Mononuclear cell (primary cell): ENCODE measurements around the gene ACSF3. TPM values are rescaled to one million over a fixed set of nuclear protein-coding genes. Genes with fewer than 3 reads are reported as not detected.
"Not testable (repeated sequence)": the region's sequence is repeated elsewhere in the genome, so short reads cannot be mapped to it uniquely, and the experiment has no call there.

ENCODE experiments used
- H3K27me3 ChIP-seq: 2 replicates; pipeline ENCODE4 v1.6.0; 2011; ENCODE audit warnings: low read length, control low read depth; ENCODE audit not compliant: insufficient read depth
- H3K4me1 ChIP-seq: 2 replicates; pipeline ENCODE4 v1.5.1; 2011; ENCODE audit warnings: mild to moderate bottlenecking, low read length, control low read depth; ENCODE audit not compliant: insufficient read depth
- H3K4me3 ChIP-seq: 2 replicates; pipeline ENCODE4 v1.5.1; 2011; ENCODE audit warnings: mild to moderate bottlenecking, low read length, moderate library complexity
- H3K9me3 ChIP-seq: 2 replicates; pipeline ENCODE4 v1.5.1; 2011; ENCODE audit warnings: low read depth, mild to moderate bottlenecking, control low read depth, low read length
- total RNA-seq: library from RNA; depleted of rRNA; stranded (reverse); fragments of >200 nt; gene quantifications from one replicate; pipeline ENCODE4 v1.2.3, GENCODE V29; 2012

ACSF3 gene
- total RNA-seq, 1 donor = 20.9 TPM

- Histone ChIP-seq H3K27me3 (no peaks in the 10 kb centered on the region), H3K4me3 (no peak overlapping the region), H3K9me3 (no peaks in the 10 kb centered on the region), H3K4me1 (peaks cover 22% of the 10 kb centered on the region)
Observed at GRCh38 chr16:89090669-89091426, 2.8 kb upstream of the ACSF3 start.

- H3K4me3 ChIP-seq = no peak overlapping the region
- H3K27me3 ChIP-seq = no peaks in the 10 kb centered on the region
- no peaks in the 10 kb centered on the region for H3K9me3 ChIP-seq
- H3K4me1 ChIP-seq = peaks cover 34% of the 10 kb centered on the region
Observed at GRCh38 chr16:89092013-89092412, 1.6 kb upstream of the ACSF3 start.

GRCh38 chr16:89093252-89093601, 425 bp upstream of the ACSF3 start:
- not testable (repeated sequence) for H3K27me3 ChIP-seq, H3K9me3 ChIP-seq
- Histone ChIP-seq H3K4me3 (peak overlapping the region; percentile 72), H3K4me1 (peaks cover 46% of the 10 kb centered on the region)

DNA sequence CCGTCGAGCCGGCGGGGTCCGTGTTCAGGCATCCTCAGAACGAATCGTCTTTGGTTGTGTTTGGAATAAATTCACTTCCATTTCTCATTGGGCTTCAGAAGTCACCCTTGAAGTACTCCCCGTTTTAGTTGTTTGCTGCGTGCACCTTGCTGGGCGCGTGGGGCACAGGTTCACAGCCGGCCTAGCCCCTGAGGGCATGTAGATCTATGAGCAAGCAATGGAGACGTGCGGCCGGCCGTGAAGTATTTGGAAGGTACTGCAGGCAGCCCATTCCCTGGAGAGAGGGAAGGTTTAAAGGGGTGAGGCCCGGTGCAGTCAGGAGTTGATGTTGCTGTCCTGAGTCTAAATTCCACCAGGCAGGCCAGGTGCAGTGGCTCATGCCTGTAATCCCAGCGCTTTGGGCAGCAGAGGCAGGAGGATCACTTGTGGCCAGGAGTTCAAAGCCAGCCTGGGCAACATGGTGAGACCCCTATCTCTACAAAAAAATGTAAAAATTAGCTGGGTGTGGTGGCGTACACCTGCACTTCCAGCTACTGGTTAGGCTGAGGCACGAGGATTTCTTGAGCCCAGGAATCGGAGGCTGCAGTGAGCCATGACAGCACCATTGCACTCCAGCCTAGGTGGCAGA, 714 bp downstream of the ACSF3 start:
- H3K9me3 ChIP-seq = no peaks in the 10 kb centered on the region
- no peaks in the 10 kb centered on the region for H3K27me3 ChIP-seq
- H3K4me1 ChIP-seq = peaks cover 57% of the 10 kb centered on the region
- H3K4me3 ChIP-seq = peak overlapping the region; percentile 72

GRCh38 chr16:89094880-89095258, 1.2 kb downstream of the ACSF3 start:
- H3K4me1 ChIP-seq = peaks cover 62% of the 10 kb centered on the region
- no peak overlapping the region for H3K4me3 ChIP-seq

GRCh38 chr16:89095491-89095951, 1.9 kb downstream of the ACSF3 start:
- Histone ChIP-seq H3K9me3 (no peaks in the 10 kb centered on the region), H3K27me3 (no peaks in the 10 kb centered on the region), H3K4me1 (peaks cover 69% of the 10 kb centered on the region), H3K4me3 (no peak overlapping the region)

More at GRCh38 chr16:89094880-89095258, 1.2 kb downstream of the ACSF3 start:
- Histone ChIP-seq H3K27me3 (no peaks in the 10 kb centered on the region), H3K9me3 (no peaks in the 10 kb centered on the region)

DNA sequence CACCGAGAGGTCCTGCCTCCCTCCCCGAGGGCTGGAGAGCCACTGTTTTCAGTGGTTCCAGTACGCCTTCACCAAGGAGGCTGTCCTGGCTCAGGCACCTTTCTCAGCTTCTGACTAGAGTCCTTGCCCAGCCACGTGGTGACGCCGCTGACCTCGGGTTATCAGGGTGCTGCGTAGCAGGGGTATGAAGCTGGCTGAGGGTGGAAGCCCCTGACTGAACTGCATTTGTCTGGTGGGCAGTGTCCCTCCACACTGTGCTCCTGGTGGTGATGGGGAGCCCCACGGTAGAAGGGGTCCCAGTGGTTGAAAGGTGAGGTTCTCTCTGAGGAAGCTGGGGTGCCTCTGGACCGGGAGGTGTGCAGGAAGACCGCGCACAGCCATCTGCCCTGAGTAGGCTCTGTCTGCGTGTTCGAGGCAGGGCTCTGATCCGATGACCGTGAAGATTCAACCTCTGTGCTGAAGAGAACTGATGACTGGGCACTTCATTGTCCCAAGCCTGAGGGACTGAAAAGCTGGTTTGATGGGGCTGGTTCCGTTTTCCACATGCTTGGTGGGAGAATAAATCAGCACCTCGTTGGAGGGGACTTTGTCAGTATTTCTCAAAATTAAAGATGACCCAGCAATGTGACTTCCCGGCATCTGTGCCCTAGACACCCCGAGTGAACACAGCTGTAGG, 2.5 kb downstream of the ACSF3 start:
- Histone ChIP-seq H3K4me1 (peaks cover 71% of the 10 kb centered on the region), H3K27me3 (no peaks in the 10 kb centered on the region), H3K9me3 (no peaks in the 10 kb centered on the region), H3K4me3 (no peak overlapping the region)

DNA sequence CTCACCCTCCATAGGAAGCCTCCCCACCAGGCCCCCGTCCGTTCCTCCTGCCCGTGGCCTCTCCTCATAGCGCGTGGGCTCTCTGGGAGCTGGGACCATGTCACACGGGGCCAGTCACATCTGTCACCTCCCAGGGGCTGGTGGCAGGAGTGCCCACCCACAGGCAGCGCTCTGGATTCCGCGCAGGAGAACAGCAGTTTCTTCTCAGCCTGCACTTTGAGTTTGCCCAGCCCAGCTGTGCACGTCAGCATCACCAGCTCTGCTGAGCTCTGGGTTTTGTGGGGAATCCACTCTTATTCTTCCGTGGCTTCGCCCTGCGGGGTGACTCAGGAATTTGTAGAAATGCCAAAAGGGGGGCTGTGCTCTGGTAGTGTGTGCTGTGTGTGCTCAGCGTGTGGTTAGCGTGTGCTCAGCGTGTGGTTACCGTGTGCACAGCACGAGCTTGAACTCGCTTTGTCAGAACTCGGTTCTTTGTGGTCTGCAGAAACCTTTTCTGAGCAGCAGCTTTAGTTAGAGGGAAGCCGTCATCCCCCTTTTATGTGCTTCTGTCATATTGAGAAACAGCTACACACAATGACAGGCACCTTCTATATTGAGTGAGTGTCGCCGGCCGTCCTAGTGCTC, 3.2 kb downstream of the ACSF3 start:
- Histone ChIP-seq H3K4me1 (peaks cover 72% of the 10 kb centered on the region), H3K4me3 (no peak overlapping the region), H3K9me3 (no peaks in the 10 kb centered on the region), H3K27me3 (no peaks in the 10 kb centered on the region)

GRCh38 chr16:89097392-89097772, 3.7 kb downstream of the ACSF3 start:
- peaks cover 75% of the 10 kb centered on the region for H3K4me1 ChIP-seq
- no peak overlapping the region for H3K4me3 ChIP-seq
- no peaks in the 10 kb centered on the region for H3K9me3 ChIP-seq
- no peaks in the 10 kb centered on the region for H3K27me3 ChIP-seq

GRCh38 chr16:89098767-89099430, 5.2 kb downstream of the ACSF3 start:
- H3K9me3 ChIP-seq = no peaks in the 10 kb centered on the region
- H3K4me1 ChIP-seq = peaks cover 70% of the 10 kb centered on the region
- no peak overlapping the region for H3K4me3 ChIP-seq
- no peaks in the 10 kb centered on the region for H3K27me3 ChIP-seq

DNA sequence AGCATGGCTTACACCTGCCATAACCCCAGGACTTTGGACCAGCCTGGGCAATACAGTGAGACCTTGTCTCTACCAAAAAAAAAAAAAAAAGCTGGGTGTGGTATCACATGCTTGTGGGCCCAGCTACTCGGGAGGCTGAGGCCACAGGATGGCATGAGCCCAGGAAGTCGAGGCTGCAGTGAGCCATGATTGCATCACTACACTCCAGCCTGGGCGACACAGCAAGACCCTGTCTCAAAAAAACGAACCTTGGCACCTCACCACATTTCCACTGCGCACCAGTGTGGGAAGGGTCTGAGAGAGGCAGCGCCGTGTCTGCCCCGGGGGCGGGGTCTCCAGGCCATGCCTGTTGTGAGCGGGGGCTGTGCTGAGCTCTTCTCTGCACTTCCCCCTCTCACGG, 6.3 kb downstream of the ACSF3 start:
- Histone ChIP-seq H3K9me3 (no peaks in the 10 kb centered on the region), H3K27me3 (no peaks in the 10 kb centered on the region), H3K4me1 (peaks cover 62% of the 10 kb centered on the region), H3K4me3 (no peak overlapping the region)

DNA sequence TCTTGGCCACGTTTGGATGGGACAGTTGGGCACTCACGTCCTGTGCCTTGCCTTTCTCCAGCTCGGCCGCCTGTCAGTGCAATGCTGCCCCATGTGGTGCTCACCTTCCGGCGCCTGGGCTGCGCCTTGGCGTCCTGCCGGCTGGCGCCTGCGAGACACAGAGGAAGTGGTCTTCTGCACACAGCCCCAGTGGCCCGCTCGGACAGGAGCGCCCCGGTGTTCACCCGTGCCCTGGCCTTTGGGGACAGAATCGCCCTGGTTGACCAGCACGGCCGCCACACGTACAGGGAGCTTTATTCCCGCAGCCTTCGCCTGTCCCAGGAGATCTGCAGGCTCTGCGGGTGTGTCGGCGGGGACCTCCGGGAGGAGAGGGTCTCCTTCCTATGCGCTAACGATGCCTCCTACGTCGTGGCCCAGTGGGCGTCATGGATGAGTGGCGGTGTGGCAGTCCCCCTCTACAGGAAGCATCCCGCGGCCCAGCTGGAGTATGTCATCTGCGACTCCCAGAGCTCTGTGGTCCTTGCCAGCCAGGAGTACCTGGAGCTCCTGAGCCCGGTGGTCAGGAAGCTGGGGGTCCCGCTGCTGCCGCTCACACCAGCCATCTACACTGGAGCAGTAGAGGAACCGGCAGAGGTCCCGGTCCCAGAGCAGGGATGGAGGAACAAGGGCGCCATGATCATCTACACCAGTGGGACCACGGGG, 7.1 kb downstream of the ACSF3 start:
- H3K4me3 ChIP-seq = no peak overlapping the region
- H3K27me3 ChIP-seq = no peaks in the 10 kb centered on the region
- H3K9me3 ChIP-seq = no peaks in the 10 kb centered on the region
- peaks cover 54% of the 10 kb centered on the region for H3K4me1 ChIP-seq

DNA sequence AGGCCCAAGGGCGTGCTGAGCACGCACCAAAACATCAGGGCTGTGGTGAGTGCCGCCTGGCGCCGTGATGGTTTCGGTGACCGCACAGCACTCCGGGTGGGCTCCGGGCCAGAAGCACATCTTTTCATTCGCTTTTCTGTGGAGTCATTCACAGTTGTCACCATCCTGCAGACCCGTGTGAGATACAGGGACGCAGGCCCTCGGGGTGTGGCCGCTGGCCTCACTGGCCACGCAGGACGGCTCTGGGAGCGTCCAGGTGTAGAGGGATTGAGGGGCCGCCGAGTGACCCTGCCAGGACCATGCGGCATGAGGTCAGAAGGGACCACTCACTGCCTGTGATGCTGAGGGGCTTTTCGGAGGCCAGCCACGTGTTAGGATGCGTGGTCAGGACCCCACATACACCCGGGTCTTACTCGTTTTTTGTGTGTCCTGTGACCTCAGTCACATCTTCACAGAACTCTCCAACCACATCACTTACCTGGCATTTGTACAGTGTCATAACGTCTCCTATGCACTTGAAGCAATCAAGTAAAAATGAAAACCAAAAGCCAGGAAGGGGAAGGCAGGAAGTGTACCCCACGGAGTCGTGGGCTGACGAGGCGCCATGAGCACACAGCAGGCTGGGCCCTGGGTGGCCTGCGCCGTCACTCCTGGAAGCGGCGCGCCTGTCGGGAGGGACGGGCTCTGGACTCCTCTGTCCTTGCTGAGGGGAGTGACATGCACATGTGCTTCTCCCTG, 7.8 kb downstream of the ACSF3 start:
- H3K4me3 ChIP-seq = no peak overlapping the region
- H3K27me3 ChIP-seq = no peaks in the 10 kb centered on the region
- no peaks in the 10 kb centered on the region for H3K9me3 ChIP-seq
- peaks cover 47% of the 10 kb centered on the region for H3K4me1 ChIP-seq

DNA sequence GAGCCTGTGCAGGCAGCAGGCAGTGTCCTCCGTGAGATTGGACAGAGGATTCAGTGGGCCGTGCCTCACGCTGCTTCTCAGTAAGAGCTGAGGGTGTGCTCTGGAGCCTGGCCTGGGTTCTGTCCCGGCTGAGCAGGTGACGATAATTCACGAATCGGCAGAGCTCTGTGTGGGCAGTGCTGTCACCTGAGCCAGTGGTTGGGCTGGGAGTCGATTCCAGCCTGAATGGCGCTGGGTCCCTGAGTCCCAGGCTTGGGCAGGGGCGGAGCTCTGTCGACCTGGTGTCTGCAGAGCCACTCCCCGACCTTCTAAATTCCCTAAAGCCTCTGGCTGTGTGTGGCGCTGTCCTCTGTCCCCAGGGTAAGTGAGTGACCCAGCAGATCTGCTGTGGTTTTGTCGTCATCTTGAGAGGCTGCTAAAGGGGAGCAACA, 8.4 kb downstream of the ACSF3 start:
- Histone ChIP-seq H3K4me1 (peaks cover 41% of the 10 kb centered on the region), H3K4me3 (no peak overlapping the region), H3K9me3 (no peaks in the 10 kb centered on the region)

More for the DNA sequence above, 8.4 kb downstream of the ACSF3 start:
- H3K27me3 ChIP-seq = no peaks in the 10 kb centered on the region
